Hepatocyte (in vitro differentiated cells): ENCODE results near the gene ICAM1.

Source experiments
- EZH2 ChIP-seq: fragments of 200-600 bp; sonication (generic); IDR thresholded peaks from 2 replicates; pipeline ENCODE4 v1.6.1; 2016; ENCODE audit warnings: antibody characterized with exemption, mild to moderate bottlenecking, borderline replicate concordance
- EZH2phosphoT487 ChIP-seq: fragments of 200-600 bp; sonication (generic); IDR thresholded peaks from one replicate; pipeline ENCODE4 v1.6.1; 2018; ENCODE audit warnings: antibody characterized with exemption, mild to moderate bottlenecking, low read depth, moderate library complexity; ENCODE audit not compliant: unreplicated experiment, severe bottlenecking
- TF ChIP-seq, protein P1 (sequence below): fragments of 200-600 bp; sonication (generic); IDR thresholded peaks from 2 replicates; pipeline ENCODE4 v1.5.1; 2016; ENCODE audit warnings: antibody characterized with exemption, mild to moderate bottlenecking; ENCODE audit not compliant: poor library complexity

DNA sequence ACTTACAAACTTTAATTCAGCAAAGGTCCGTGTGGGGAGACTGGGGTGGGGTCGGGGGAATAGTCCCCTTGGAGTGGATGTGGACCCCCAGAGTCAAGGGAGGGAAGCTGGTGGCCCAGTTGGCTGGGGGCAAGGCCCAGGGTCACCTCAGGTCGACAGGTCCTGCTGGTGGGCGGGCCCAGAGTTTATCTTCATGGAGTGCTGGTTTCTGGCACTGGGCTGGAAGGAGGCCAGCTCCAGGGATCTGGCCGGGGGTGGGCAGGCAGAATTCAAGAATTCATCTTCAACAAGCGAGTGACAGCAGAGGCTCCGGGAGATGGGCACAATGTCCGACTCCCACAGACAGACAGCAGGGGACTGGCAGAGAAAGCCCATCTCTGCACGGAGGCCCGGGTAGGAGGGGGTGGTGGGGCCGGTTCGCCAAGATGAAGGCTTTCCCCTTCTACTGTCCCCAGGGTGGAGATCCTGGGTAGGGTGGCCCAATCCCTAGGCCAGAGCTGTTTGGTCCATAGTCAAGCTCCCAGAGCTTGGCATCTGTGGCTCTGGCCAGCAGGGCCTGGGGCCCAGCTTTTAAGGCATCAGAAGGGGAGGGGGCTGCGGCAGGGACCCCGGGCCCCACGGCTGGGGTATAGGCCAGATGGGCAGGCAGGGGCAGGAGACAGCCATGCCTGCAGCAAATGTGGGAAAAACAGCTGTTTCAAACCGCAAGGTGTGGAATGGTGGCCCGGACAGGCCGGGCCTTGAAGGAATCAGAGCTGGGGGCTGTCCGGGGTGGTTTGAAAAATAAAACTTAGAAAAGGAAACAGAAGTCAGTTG is 45.5 kb downstream of the ICAM1 start:
- TF ChIP-seq, protein P1, sequence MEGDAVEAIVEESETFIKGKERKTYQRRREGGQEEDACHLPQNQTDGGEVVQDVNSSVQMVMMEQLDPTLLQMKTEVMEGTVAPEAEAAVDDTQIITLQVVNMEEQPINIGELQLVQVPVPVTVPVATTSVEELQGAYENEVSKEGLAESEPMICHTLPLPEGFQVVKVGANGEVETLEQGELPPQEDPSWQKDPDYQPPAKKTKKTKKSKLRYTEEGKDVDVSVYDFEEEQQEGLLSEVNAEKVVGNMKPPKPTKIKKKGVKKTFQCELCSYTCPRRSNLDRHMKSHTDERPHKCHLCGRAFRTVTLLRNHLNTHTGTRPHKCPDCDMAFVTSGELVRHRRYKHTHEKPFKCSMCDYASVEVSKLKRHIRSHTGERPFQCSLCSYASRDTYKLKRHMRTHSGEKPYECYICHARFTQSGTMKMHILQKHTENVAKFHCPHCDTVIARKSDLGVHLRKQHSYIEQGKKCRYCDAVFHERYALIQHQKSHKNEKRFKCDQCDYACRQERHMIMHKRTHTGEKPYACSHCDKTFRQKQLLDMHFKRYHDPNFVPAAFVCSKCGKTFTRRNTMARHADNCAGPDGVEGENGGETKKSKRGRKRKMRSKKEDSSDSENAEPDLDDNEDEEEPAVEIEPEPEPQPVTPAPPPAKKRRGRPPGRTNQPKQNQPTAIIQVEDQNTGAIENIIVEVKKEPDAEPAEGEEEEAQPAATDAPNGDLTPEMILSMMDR = no peak
- TF ChIP-seq EZH2 (no peak), EZH2phosphoT487 (no peak)
